Ishikawa (cell line): ENCODE data around the gene RAB41.

ENCODE experiments used
- CEBPB ChIP-seq: IDR thresholded peaks from 2 replicates; pipeline ENCODE4 v1.6.1; 2012
- CREB1 ChIP-seq: IDR thresholded peaks from 2 replicates; pipeline ENCODE4 v1.6.1; 2012; ENCODE audit warnings: low read depth
- EGR1 ChIP-seq: IDR thresholded peaks from 2 replicates; pipeline ENCODE4 v1.6.1; 2012
- EP300 ChIP-seq: IDR thresholded peaks from 2 replicates; pipeline ENCODE4 v1.6.1; 2012; ENCODE audit warnings: borderline replicate concordance
- FOXM1 ChIP-seq: IDR thresholded peaks from 2 replicates; pipeline ENCODE4 v1.6.1; 2012; ENCODE audit warnings: low read depth, borderline replicate concordance
- MAX ChIP-seq: IDR thresholded peaks from 2 replicates; pipeline ENCODE4 v1.6.1; 2012
- NFIC ChIP-seq: IDR thresholded peaks from 2 replicates; pipeline ENCODE4 v1.6.1; 2012
- RAD21 ChIP-seq: IDR thresholded peaks from 2 replicates; pipeline ENCODE4 v1.6.1; 2012; ENCODE audit warnings: low read depth
- REST ChIP-seq: IDR thresholded peaks from 2 replicates; pipeline ENCODE4 v1.6.1; 2012; ENCODE audit warnings: low read depth, mild to moderate bottlenecking
- TAF1 ChIP-seq: IDR thresholded peaks from 2 replicates; pipeline ENCODE4 v1.6.1; 2012; ENCODE audit warnings: low read depth, mild to moderate bottlenecking
- TCF12 ChIP-seq: IDR thresholded peaks from 2 replicates; pipeline ENCODE4 v1.6.1; 2012; ENCODE audit warnings: low read depth
- TEAD4 ChIP-seq: IDR thresholded peaks from 2 replicates; pipeline ENCODE4 v1.6.1; 2012
- USF1 ChIP-seq: IDR thresholded peaks from 2 replicates; pipeline ENCODE4 v1.6.1; 2012
- YY1 ChIP-seq: IDR thresholded peaks from 2 replicates; pipeline ENCODE4 v1.6.1; 2012; ENCODE audit warnings: low read depth
- ZBTB7A ChIP-seq: IDR thresholded peaks from 2 replicates; pipeline ENCODE4 v1.6.1; 2012; ENCODE audit warnings: low read depth

RAB41 gene

GRCh38 chrX:70252491-70252890, 29.5 kb upstream of the RAB41 start:
- TF ChIP-seq CEBPB (no peak), REST (no peak), ZBTB7A (no peak), FOXM1 (no peak), TCF12 (no peak), RAD21 (no peak), EGR1 (no peak), NFIC (no peak), USF1 (no peak), EP300 (no peak), MAX (no peak), YY1 (no peak), TEAD4 (no peak), CREB1 (no peak)

- TF ChIP-seq NFIC (no peak), REST (no peak), TEAD4 (no peak), ZBTB7A (no peak), MAX (no peak), EGR1 (no peak), EP300 (no peak), TAF1 (no peak), FOXM1 (no peak), RAD21 (no peak), USF1 (no peak), CEBPB (no peak), CREB1 (no peak), YY1 (no peak), TCF12 (no peak)
Measured at GRCh38 chrX:70253377-70254062, 28.5 kb upstream of the RAB41 start.

GRCh38 chrX:70254063-70254400, 27.9 kb upstream of the RAB41 start:
- TF ChIP-seq EP300 (no peak), MAX (no peak), NFIC (no peak), ZBTB7A (no peak), EGR1 (no peak), CEBPB (no peak)

- TF ChIP-seq CEBPB (no peak), TEAD4 (no peak)
Measured at GRCh38 chrX:70254909-70255308, 27.1 kb upstream of the RAB41 start.

- TF ChIP-seq EP300 (no peak), MAX (no peak), CEBPB (no peak), USF1 (no peak), CREB1 (no peak), TCF12 (no peak), TAF1 (no peak)
Measured at GRCh38 chrX:70255452-70255851, 26.5 kb upstream of the RAB41 start.
